Ovary (tissue), 9 donors: Measurements from ENCODE around the gene MTUS2. TPM values are rescaled to one million over a fixed set of nuclear protein-coding genes. Genes with fewer than 3 reads are reported as not detected.

Source experiments
- DNase-seq, 5 donors: peaks; one replicate each; pipeline ENCODE4 v3.0.0-alpha.2; 2019 to 2020
- H3K27ac ChIP-seq, 2 donors: fragments of 200-600 bp; one replicate each; pipeline versions ENCODE4 v1.5.1 to v1.8.0; 2019 to 2022
- H3K27me3 ChIP-seq: fragments of 200-600 bp; one replicate; pipeline ENCODE4 v1.8.0; 2022
- H3K36me3 ChIP-seq: fragments of 200-600 bp; sonication (generic); one replicate; pipeline ENCODE4 v1.5.1; 2019
- H3K4me1 ChIP-seq: one replicate; pipeline ENCODE4 v1.8.1; 2013; ENCODE audit warnings: mild to moderate bottlenecking, moderate library complexity; ENCODE audit not compliant: insufficient read depth
- H3K4me3 ChIP-seq: fragments of 200-600 bp; sonication (generic); one replicate; pipeline ENCODE4 v1.5.1; 2017
- H3K9me3 ChIP-seq, 2 donors: fragments of 200-600 bp in 1 of 2; sonication (generic) in 1 of 2; one replicate each; pipeline versions ENCODE4 v1.5.1 to v1.8.1; 2013 to 2019; ENCODE audit warnings: mild to moderate bottlenecking in 1 of 2, moderate library complexity in 1 of 2
- CTCF ChIP-seq, 3 donors: fragments of 450-650 bp in 2 of 3; fragments of 200-600 bp in 1 of 3; IDR thresholded peaks; one replicate each; pipeline versions ENCODE4 v1.5.1 to v1.8.0; 2016 to 2022; ENCODE audit warnings: antibody characterized with exemption in 3 of 3, mild to moderate bottlenecking in 1 of 3
- EP300 ChIP-seq: sonication (generic); formaldehyde crosslinking; IDR thresholded peaks from one replicate; pipeline ENCODE4 v1.6.1; 2017; ENCODE audit warnings: antibody characterized with exemption
- POLR2A ChIP-seq: fragments of 450-650 bp; IDR thresholded peaks from one replicate; pipeline ENCODE4 v1.6.1; 2017; ENCODE audit warnings: antibody characterized with exemption, mild to moderate bottlenecking, moderate library complexity
- WGBS, 3 donors: extraction: QIAGEN DNeasy Blood & Tissue Kit in 1 of 3; methylation state at CpG; one replicate each; pipeline versions ENCODE4 v1.1.5 to v1.1.7; 2013 to 2017; 5-methylcytosine and 5-hydroxymethylcytosine counted together
- intact Hi-C, 4 donors: fragments of 100-400 bp; cut with DNase I; formaldehyde crosslinking; loops; one replicate each; pipeline versions ENCODE4 v1.11.0 to v1.15.1; 2022 to 2023
- polyA plus RNA-seq, 2 donors: library from polyadenylated mRNA; stranded (reverse); fragments of 200-250 nt in 1 of 2; fragments of 350-450 nt in 1 of 2; fragmentation: Illumina TruSeq in 1 of 2; extraction: RNeasy Lipid Tissue Mini Kit (QIAGEN cat#74804) in 1 of 2; gene quantifications; one replicate each; pipeline ENCODE4 v1.2.3, GENCODE V29; 2013 to 2014
- total RNA-seq, 7 donors: library from RNA; depleted of rRNA in 2 of 7; stranded (reverse); fragments of >200 nt in 2 of 7; fragmentation: NEBNext Ultra II Directional in 3 of 7; extraction: Animal tissue kit (Norgen Biotek cat#: 25700) in 3 of 7; gene quantifications; one replicate each; pipeline versions ENCODE4 v1.1.0 to v1.2.4, GENCODE V29; 2016 to 2023
- donor health status: DM: no; HTN: no; CAD: no; lungs with moderate emphysema.
- donor health status: DM: no; HTN: no; CAD: no.
- donor health status: Bipolar disorder and iron deficiency.
- donor health status: DM: yes; HTN: yes; CAD: no.
- donor health status: DM: no; HTN: no; CAD: no.
- donor health status: DM: yes; HTN: yes; CAD: no.

Gene MTUS2
- total and polyA plus RNA-seq, 9 donors: 1.5 to 8.7 (median 5.4) TPM

DNA sequence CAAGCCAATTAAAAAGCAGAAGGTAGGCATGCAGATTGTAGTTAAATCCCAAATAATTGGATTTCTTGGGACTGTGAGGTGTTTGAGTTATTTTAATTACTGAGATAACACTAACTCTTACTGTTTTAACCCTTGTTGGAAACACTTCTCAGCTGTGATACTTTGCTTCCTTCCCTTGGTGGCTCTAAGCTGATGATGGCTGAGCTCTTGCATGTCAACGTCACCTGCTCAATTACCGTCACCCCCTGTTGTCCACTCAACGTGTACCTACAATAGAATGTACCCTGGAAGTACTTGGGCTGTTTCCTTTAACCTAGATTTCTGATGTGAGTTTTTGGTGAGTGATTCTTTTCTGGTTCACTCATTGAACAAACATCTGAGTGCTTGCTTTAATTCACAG is 471.9 kb downstream of the MTUS2 start:
- no peak overlapping the region for H3K4me3 ChIP-seq
- WGBS, 3 donors: 57 to 63% (median 62%) methylated on average over 3 of the region's 3 CpGs

GRCh38 chr13:29294821-29295220 is 474.7 kb downstream of the MTUS2 start:
- no peak overlapping the region for H3K4me3 ChIP-seq
- H3K4me1 ChIP-seq: no peaks in the 10 kb centered on the region
- intact Hi-C loops: no loop called here
- no peaks in the 10 kb centered on the region for H3K36me3 ChIP-seq
- WGBS, 3 donors: 0 to 57% (median 0%) methylated on average over 1 of the region's 1 CpG
- H3K27me3 ChIP-seq: no peaks in the 10 kb centered on the region
- H3K27ac ChIP-seq: no peak overlapping the region
- H3K9me3 ChIP-seq: no peaks in the 10 kb centered on the region
- TF ChIP-seq CTCF (IDR thresholded peaks at IDR 0.05) (no peak), EP300 (no peak), POLR2A (no peak)
- no peak for DNase-seq

More for the DNA sequence above, 471.9 kb downstream of the MTUS2 start:
- H3K27me3 ChIP-seq: no peaks in the 10 kb centered on the region
- intact Hi-C loops: no loop called here
- no peak for DNase-seq
- no peak overlapping the region for H3K27ac ChIP-seq
- TF ChIP-seq CTCF (IDR thresholded peaks at IDR 0.05): no peak
- no peak for TF ChIP-seq EP300
- no peak for TF ChIP-seq POLR2A
- no peaks in the 10 kb centered on the region for H3K36me3 ChIP-seq
- H3K4me1 ChIP-seq: no peaks in the 10 kb centered on the region
- no peaks in the 10 kb centered on the region for H3K9me3 ChIP-seq

- WGBS, 3 donors: 52 to 65% (median 62%) methylated on average over 1 of the region's 1 CpG
- no peak for TF ChIP-seq CTCF (IDR thresholded peaks at IDR 0.05)
- no peak for TF ChIP-seq EP300
- no peak for TF ChIP-seq POLR2A
- no peak overlapping the region for H3K4me3 ChIP-seq
- no peak for DNase-seq
- no peaks in the 10 kb centered on the region for H3K9me3 ChIP-seq
- H3K27ac ChIP-seq: no peak overlapping the region
- no peaks in the 10 kb centered on the region for H3K36me3 ChIP-seq
- no peaks in the 10 kb centered on the region for H3K4me1 ChIP-seq
- no peaks in the 10 kb centered on the region for H3K27me3 ChIP-seq
- intact Hi-C loops: no loop called here
Measured at GRCh38 chr13:29301027-29301426, 480.9 kb downstream of the MTUS2 start.

GRCh38 chr13:29304148-29304547 is 484.0 kb downstream of the MTUS2 start:
- no peaks in the 10 kb centered on the region for H3K4me1 ChIP-seq
- intact Hi-C loops: no loop called here
- TF ChIP-seq CTCF (IDR thresholded peaks at IDR 0.05): no peak
- TF ChIP-seq POLR2A: no peak
- no peak for TF ChIP-seq EP300

GRCh38 chr13:29310806-29311205 is 490.7 kb downstream of the MTUS2 start:
- 68 to 91% (median 84%) methylated on average over 2 of the region's 2 CpGs for WGBS, 3 donors
- Histone ChIP-seq H3K27ac (no peak overlapping the region), H3K9me3 (no peaks in the 10 kb centered on the region), H3K27me3 (no peaks in the 10 kb centered on the region), H3K36me3 (no peaks in the 10 kb centered on the region), H3K4me1 (no peaks in the 10 kb centered on the region), H3K4me3 (no peak overlapping the region)
- no peak for DNase-seq
- TF ChIP-seq POLR2A: no peak
- TF ChIP-seq CTCF (IDR thresholded peaks at IDR 0.05): no peak
- TF ChIP-seq EP300: no peak
- intact Hi-C loops: no loop called here

More at GRCh38 chr13:29304148-29304547, 484.0 kb downstream of the MTUS2 start:
- Histone ChIP-seq H3K4me3 (no peak overlapping the region), H3K36me3 (no peaks in the 10 kb centered on the region), H3K9me3 (no peaks in the 10 kb centered on the region), H3K27ac (no peak overlapping the region), H3K27me3 (no peaks in the 10 kb centered on the region)
- no peak for DNase-seq
